Astrocyte (in vitro differentiated cells and primary cell): Measurements from ENCODE around the gene ETFB. TPM values are rescaled to one million over a fixed set of nuclear protein-coding genes. Genes with fewer than 3 reads are reported as not detected.
A peak's percentile ranks its signal among the peaks of the same experiment; 100 is the strongest.

ENCODE experiments used
- DNase-seq: peaks from one replicate; pipeline ENCODE4 v3.0.0-alpha.2; 2010; ENCODE audit warnings: low read depth
- FAIRE-seq: peaks from 2 replicates; lab custom pipeline; 2011; peaks lifted over from hg19 to GRCh38; lab: Jason Lieb, UNC
- H2AFZ ChIP-seq: 2 replicates; pipeline ENCODE4 v1.6.0; 2012; ENCODE audit warnings: low read depth, low read length, inconsistent platforms
- H3K27ac ChIP-seq: 2 replicates; pipeline ENCODE4 v1.5.1; 2011; ENCODE audit warnings: low read depth, low read length, inconsistent platforms
- H3K27me3 ChIP-seq: 2 replicates; pipeline ENCODE4 v1.6.0; 2011; ENCODE audit warnings: low read length, inconsistent platforms; ENCODE audit not compliant: insufficient read depth
- H3K36me3 ChIP-seq: 2 replicates; pipeline ENCODE4 v1.5.1; 2011; ENCODE audit warnings: low read length, inconsistent platforms; ENCODE audit not compliant: insufficient read depth
- H3K4me1 ChIP-seq: 2 replicates; pipeline ENCODE4 v1.5.1; 2011; ENCODE audit warnings: low read length, inconsistent platforms; ENCODE audit not compliant: insufficient read depth
- H3K4me2 ChIP-seq: 2 replicates; pipeline ENCODE4 v1.6.0; 2012; ENCODE audit warnings: low read length, inconsistent platforms
- H3K4me3 ChIP-seq: 2 replicates; pipeline ENCODE4 v1.5.1; 2011; ENCODE audit warnings: low read depth, mild to moderate bottlenecking, low read length, inconsistent platforms; ENCODE audit not compliant: insufficient read depth
- H3K79me2 ChIP-seq: 2 replicates; pipeline ENCODE4 v1.6.0; 2012; ENCODE audit warnings: mild to moderate bottlenecking, low read length, inconsistent platforms; ENCODE audit not compliant: insufficient read depth
- H3K9ac ChIP-seq: 2 replicates; pipeline ENCODE4 v1.6.0; 2012; ENCODE audit warnings: mild to moderate bottlenecking, low read length, inconsistent platforms
- H3K9me3 ChIP-seq: 2 replicates; pipeline ENCODE4 v1.5.1; 2012; ENCODE audit warnings: low read depth, mild to moderate bottlenecking, low read length, inconsistent platforms; ENCODE audit not compliant: insufficient read depth
- H4K20me1 ChIP-seq: 2 replicates; pipeline ENCODE4 v1.6.0; 2012; ENCODE audit warnings: low read length, inconsistent platforms; ENCODE audit not compliant: insufficient read depth
- H3K27ac Mint-ChIP-seq: one replicate; pipeline ENCODE4 v1.8.0; 2021; ENCODE audit warnings: mild to moderate bottlenecking, mixed read lengths; ENCODE audit not compliant: unreplicated experiment
- H3K27me3 Mint-ChIP-seq: one replicate; pipeline ENCODE4 v1.8.0; 2021; ENCODE audit warnings: low read depth, mixed read lengths; ENCODE audit not compliant: unreplicated experiment
- H3K36me3 Mint-ChIP-seq: one replicate; pipeline ENCODE4 v1.8.0; 2021; ENCODE audit warnings: low read depth, mixed read lengths; ENCODE audit not compliant: unreplicated experiment
- H3K4me1 Mint-ChIP-seq: one replicate; pipeline ENCODE4 v1.8.0; 2021; ENCODE audit warnings: low read depth, mixed read lengths; ENCODE audit not compliant: unreplicated experiment
- H3K4me3 Mint-ChIP-seq: one replicate; pipeline ENCODE4 v1.8.0; 2021; ENCODE audit warnings: mild to moderate bottlenecking, moderate library complexity, mixed read lengths; ENCODE audit not compliant: unreplicated experiment
- H3K9me3 Mint-ChIP-seq: one replicate; pipeline ENCODE4 v1.8.0; 2021; ENCODE audit warnings: mild to moderate bottlenecking, mixed read lengths; ENCODE audit not compliant: unreplicated experiment
- EZH2 ChIP-seq: IDR thresholded peaks from 2 replicates; pipeline ENCODE4 v1.6.1; 2012; ENCODE audit warnings: mild to moderate bottlenecking, low read length, inconsistent platforms; ENCODE audit not compliant: insufficient read depth
- total RNA-seq: library from RNA; stranded (reverse); gene quantifications from 2 replicates; pipeline ENCODE4 v1.2.1, GENCODE V29; 2021
- TF ChIP-seq, protein P1 (sequence below): IDR thresholded peaks from 2 replicates; pipeline ENCODE4 v1.5.1; 2011; ENCODE audit warnings: low read depth, mild to moderate bottlenecking, inconsistent platforms, low read length, moderate library complexity; ENCODE audit not compliant: insufficient read depth

The ETFB gene
- total RNA-seq, 1 donor from 2014 or later, result 64.3 TPM

DNA sequence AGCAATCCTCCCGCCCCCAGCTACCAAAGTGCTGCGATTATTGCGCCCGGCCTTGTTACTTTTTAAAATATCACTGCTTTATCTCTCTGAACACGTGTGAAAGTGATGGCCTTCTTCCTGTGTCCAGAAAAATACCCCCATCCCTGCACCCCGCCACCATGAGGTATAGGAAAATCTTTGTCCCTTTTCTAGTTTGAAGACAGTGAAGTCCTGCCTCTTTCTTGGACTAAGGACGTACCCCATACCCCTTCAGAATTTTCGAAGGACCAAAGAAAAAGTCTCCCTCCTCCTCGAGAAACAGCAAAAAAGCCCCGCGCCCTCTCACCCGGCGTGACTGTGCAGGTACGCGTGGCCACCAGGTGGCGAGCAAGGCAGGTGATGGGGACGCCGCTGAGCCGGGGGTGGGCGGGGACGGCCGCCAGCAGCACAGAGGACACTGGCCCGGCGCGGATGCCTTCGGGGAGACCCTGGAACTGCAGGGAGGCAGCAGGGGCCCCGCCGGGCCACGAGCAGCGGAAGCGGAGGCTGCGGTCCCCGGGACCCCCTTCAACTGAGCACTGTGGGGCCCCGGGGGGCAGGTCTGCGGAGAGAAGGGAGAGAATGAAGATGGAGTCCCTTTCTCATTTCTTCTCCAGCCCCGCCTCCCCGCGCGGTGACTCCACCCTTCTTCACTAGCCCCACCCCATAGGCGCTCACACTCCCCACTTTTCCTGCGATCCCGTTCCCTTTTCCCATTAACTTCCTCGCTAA, 27.4 kb downstream of the ETFB start:
- H3K9me3 ChIP-seq, result no peaks in the 10 kb centered on the region
- H3K27me3 ChIP-seq, result no peaks in the 10 kb centered on the region

DNA sequence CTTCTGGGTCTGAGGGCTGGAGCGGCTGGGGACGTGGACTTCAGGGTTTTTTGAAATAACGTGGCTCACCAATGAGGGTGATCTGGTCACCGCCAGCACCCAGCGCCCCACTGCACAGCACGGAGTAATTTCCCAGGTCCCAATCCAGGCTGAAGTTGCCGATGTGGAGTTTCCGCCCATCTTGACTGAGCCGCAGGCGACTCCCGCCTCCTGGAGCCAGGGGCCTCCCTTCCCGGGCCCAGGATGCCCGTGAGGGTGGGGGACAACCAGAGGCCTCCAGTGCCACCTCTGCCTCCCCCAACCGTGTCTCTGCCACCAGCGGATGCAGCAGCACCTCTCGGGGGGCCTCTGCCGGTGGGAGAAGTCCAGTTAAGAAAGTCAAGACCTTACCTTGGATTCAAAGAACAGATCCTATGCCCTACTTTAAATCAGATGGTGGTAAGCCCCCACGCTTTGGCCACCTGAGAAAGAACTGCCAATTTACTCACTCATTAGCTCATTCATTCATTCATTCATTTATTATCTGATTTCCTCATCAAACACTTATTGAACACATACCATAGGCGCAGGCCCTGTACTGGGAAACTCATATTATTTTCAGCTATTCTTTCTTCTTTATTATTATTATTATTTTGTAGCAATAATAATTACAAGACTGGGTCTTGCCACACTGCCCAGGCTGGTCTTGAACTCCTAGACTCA, 28.2 kb downstream of the ETFB start:
- peaks cover 3% of the 10 kb centered on the region for H3K4me1 ChIP-seq
- no peaks in the 10 kb centered on the region for H3K27me3 ChIP-seq
- no peak overlapping the region for H2AFZ ChIP-seq
- Mint-ChIP-seq H3K36me3 (peaks cover 10% of the 10 kb centered on the region), H3K4me1 (no peaks in the 10 kb centered on the region), H3K9me3 (no peaks in the 10 kb centered on the region), H3K4me3 (peak overlapping the region; percentile 94), H3K27ac (no peak overlapping the region), H3K27me3 (peaks cover 15% of the 10 kb centered on the region)
- DNase-seq (no peak), FAIRE-seq (no peak)
- H3K36me3 ChIP-seq, result no peaks in the 10 kb centered on the region
- H3K9me3 ChIP-seq, result no peaks in the 10 kb centered on the region
- peak overlapping the region; percentile 83 for H3K4me2 ChIP-seq
- H3K79me2 ChIP-seq, result no peaks in the 10 kb centered on the region
- no peak for TF ChIP-seq EZH2
- TF ChIP-seq, protein P1, sequence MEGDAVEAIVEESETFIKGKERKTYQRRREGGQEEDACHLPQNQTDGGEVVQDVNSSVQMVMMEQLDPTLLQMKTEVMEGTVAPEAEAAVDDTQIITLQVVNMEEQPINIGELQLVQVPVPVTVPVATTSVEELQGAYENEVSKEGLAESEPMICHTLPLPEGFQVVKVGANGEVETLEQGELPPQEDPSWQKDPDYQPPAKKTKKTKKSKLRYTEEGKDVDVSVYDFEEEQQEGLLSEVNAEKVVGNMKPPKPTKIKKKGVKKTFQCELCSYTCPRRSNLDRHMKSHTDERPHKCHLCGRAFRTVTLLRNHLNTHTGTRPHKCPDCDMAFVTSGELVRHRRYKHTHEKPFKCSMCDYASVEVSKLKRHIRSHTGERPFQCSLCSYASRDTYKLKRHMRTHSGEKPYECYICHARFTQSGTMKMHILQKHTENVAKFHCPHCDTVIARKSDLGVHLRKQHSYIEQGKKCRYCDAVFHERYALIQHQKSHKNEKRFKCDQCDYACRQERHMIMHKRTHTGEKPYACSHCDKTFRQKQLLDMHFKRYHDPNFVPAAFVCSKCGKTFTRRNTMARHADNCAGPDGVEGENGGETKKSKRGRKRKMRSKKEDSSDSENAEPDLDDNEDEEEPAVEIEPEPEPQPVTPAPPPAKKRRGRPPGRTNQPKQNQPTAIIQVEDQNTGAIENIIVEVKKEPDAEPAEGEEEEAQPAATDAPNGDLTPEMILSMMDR, result no peak
- H3K9ac ChIP-seq, result no peak overlapping the region
- no peak overlapping the region for H3K27ac ChIP-seq
- no peaks in the 10 kb centered on the region for H4K20me1 ChIP-seq
- H3K4me3 ChIP-seq, result no peak overlapping the region

More for the DNA sequence above, 27.4 kb downstream of the ETFB start:
- Mint-ChIP-seq H3K4me3 (peak overlapping the region; percentile 94), H3K36me3 (peaks cover 7% of the 10 kb centered on the region), H3K9me3 (no peaks in the 10 kb centered on the region), H3K27me3 (peaks cover 15% of the 10 kb centered on the region), H3K27ac (peak overlapping the region; percentile 78), H3K4me1 (no peaks in the 10 kb centered on the region)
- Histone ChIP-seq H3K36me3 (no peaks in the 10 kb centered on the region), H3K4me3 (peak overlapping the region; percentile 54), H3K4me2 (peak overlapping the region; percentile 83), H3K4me1 (peaks cover 3% of the 10 kb centered on the region), H2AFZ (peak overlapping the region; percentile 54), H3K9ac (no peak overlapping the region), H4K20me1 (no peaks in the 10 kb centered on the region), H3K27ac (no peak overlapping the region), H3K79me2 (no peaks in the 10 kb centered on the region)
- TF ChIP-seq, protein P1, result peak; percentile 38
- no peak for TF ChIP-seq EZH2
- DNase-seq (peak; percentile 47), FAIRE-seq (no peak)
